Measurements from ENCODE around the gene IGSF3.

IGSF3 gene

GRCh38 chr1:116709666-116710167, 42.2 kb upstream of the IGSF3 start:
- no peak for DNase-seq (ENCODE audit: low spot score)
- no peak for TF ChIP-seq CTCF (IDR thresholded peaks at IDR 0.05; ENCODE audit: extremely low read depth, missing control alignments)

GRCh38 chr1:116708255-116708900, 40.8 kb upstream of the IGSF3 start:
- no peak for DNase-seq (ENCODE audit: low spot score)
- TF ChIP-seq CTCF (IDR thresholded peaks at IDR 0.05; ENCODE audit: extremely low read depth, missing control alignments) = no peak

- DNase-seq (ENCODE audit: low spot score) = no peak
- TF ChIP-seq CTCF (IDR thresholded peaks at IDR 0.05; ENCODE audit: extremely low read depth, missing control alignments) = no peak
Observed at GRCh38 chr1:116706841-116707240, 39.3 kb upstream of the IGSF3 start.

- TF ChIP-seq CTCF (IDR thresholded peaks at IDR 0.05; ENCODE audit: extremely low read depth, missing control alignments) = no peak
- DNase-seq (ENCODE audit: low spot score) = no peak
Observed at GRCh38 chr1:116706123-116706522, 38.6 kb upstream of the IGSF3 start.

- DNase-seq (ENCODE audit: low spot score) = no peak
- no peak for TF ChIP-seq CTCF (IDR thresholded peaks at IDR 0.05; ENCODE audit: extremely low read depth, missing control alignments)
Observed at GRCh38 chr1:116704278-116704677, 36.7 kb upstream of the IGSF3 start.

GRCh38 chr1:116699605-116700004, 32.1 kb upstream of the IGSF3 start:
- no peak for TF ChIP-seq CTCF (IDR thresholded peaks at IDR 0.05; ENCODE audit: extremely low read depth, missing control alignments)
- DNase-seq (ENCODE audit: low spot score) = no peak

GRCh38 chr1:116698244-116698595, 30.7 kb upstream of the IGSF3 start:
- no peak for TF ChIP-seq CTCF (IDR thresholded peaks at IDR 0.05; ENCODE audit: extremely low read depth, missing control alignments)
- DNase-seq (ENCODE audit: low spot score) = no peak

Measured in GM20000 (cell line).